GM19239 (cell line): ENCODE measurements around the gene CPM.
"Not testable (repeated sequence)": the region's sequence is repeated elsewhere in the genome, so short reads cannot be mapped to it uniquely, and the experiment has no call there.

Experiments used
- DNase-seq: peaks from one replicate; pipeline ENCODE4 v3.0.0; 2011; ENCODE audit warnings: low spot score; ENCODE audit not compliant: insufficient read length
- FAIRE-seq: peaks from 2 replicates; lab custom pipeline; 2011; peaks lifted over from hg19 to GRCh38; lab: Jason Lieb, UNC

CPM gene

DNA sequence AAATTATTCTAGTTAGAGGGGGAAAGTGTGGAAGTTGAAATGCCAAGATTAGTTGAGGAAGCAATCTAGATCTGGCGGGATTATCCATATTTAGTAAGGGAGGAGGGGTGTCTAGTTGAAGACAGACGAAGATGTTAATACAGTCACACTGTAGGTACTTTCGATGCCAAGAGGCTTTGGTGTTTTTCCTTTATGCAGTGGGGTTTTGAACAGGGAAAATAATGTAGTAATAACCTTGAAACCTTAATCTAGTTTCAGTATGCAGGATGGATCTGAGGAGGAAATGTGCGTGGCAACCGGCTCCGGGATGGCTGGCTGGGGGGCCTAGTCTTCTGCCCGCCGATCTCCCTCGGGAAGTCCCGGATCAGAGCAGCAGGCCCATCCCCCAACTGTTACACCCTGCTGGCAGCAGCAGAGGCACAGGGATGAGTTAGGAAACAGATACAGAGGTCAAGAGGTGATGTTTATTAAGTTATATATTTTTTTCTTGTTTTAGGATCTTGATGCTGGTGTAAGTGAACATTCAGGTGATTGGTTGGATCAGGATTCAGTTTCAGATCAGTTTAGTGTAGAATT, 97.5 kb downstream of the CPM start:
- FAIRE-seq (no peak), DNase-seq (no peak)

DNA sequence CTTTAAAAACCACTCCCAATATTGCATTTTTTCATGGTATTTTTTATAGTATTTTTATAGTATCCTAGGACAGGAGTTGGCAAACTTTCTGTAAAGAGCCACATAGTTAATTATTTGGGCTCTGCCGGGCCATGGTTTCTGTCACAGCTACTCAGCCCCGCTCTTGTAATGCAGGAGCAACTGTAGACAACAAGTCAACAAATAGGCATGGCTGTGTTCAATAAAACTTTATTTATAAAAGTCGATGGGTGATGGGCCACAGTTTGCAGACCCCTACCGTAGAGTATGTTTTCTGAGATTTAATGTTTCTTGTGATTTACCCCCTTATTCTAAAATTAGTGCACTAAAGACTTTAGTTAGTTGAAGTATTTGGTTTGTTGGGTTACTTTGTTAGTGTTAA, 99.5 kb downstream of the CPM start:
- no peak for FAIRE-seq
- DNase-seq: no peak

DNA sequence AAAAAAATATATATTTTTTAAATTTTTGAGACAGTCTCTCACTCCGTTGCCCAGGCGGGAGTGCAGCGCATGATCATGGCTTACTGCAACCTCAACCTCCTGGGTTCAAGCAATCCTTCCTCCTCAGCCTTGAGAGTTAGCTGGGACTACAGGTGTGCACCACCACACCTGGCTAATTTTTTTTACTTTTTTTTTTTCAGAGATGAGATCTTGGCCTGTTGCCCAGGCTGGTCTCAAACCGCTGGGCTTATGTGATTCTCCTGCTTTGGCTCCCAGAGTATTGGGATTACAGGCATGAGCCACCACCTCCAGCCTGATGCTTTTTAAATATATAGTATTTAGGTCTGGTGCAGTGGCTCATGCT, 100.5 kb downstream of the CPM start:
- DNase-seq (no peak), FAIRE-seq (no peak)

GRCh38 chr12:68831751-68832503, 101.0 kb downstream of the CPM start:
- FAIRE-seq (no peak), DNase-seq (no peak)

DNA sequence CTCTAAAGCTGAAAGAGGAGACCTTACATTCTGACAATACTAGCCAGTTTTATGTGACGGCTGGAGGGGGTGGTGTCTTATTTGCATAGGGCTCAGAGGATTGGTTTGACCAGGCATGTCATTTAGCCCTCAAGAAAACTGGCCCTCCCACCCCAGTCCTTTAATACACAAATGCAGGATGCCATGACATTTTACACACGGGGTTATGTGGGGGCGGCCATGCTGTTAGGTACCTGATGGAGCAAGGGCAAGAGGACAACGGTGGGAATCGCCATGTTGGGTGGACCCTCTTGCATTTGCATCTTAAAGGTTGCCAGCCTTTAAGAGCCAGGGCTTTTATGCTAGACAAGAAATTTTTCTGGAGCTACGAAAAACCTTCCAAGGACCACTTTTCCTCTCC, 101.7 kb downstream of the CPM start:
- no peak for FAIRE-seq
- DNase-seq: no peak

DNA sequence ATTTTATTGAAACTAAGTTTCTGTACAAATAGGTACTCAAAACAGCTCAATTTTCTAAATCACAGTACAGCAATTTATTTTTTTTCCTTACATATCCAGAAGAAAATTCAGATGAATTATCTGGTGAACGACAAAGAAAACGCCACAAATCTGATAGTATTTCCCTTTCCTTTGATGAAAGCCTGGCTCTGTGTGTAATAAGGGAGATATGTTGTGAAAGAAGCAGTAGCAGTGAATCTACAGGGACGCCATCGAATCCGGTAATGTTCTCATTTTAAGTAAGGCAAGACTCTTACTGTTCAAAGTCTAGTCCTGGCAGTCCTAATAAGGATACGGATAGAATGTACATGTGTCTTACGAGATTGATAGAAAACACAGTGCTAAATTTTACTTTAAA, 104.3 kb downstream of the CPM start:
- FAIRE-seq (no peak), DNase-seq (no peak)

GRCh38 chr12:68827895-68828671, 104.9 kb downstream of the CPM start:
- FAIRE-seq (no peak), DNase-seq (no peak)

DNA sequence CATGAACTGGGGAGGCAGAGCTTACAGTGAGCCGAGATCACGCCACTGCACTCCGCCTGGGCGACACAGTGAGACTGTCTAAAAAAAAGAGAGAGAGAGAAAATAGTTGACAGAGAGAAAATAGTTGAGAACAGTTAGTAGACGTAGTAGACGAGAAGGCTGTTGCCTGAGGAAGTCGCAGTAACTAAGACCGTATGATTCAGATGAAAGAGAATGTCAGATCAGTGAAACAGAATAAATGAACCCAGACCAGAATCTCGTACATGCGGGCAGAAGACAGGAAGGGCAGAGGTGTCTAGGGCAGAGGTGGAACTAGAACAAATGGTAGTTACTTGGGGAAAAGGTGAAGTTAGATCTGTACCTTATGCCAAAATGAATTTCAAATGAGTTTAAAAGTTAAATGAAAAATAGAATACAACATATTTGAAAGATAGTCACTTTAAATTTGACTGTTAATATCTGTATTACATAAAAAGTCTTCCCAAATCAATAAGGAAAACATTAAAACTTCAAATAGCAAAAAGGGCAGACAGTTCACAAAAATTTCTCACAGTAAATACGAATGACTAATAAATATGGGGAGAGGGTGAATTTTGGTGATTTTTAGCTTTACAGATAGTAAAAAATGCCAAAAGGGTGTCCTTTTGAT, 107.3 kb downstream of the CPM start:
- DNase-seq (no peak), FAIRE-seq (no peak)

GRCh38 chr12:68824597-68825250, 108.2 kb downstream of the CPM start:
- FAIRE-seq (no peak), DNase-seq (no peak)

DNA sequence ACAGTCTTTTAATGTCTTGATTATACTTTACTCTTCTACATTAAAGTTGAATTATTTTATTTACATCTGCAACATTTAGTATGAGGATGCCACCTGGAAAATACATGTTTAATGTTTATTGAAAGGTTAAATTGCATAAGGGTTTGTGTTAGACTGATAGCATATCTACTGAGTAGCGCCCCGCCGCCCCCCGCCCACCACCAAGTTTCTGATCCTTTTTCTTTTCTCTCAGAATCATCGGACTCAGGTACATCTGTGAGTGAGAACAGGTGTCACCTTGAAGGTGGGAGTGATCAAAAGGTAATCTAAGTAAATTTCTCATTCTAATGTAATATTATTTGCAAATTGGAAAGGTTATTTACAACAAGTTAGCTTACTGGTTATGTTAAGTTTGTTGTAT, 108.8 kb downstream of the CPM start:
- DNase-seq (no peak), FAIRE-seq (no peak)

DNA sequence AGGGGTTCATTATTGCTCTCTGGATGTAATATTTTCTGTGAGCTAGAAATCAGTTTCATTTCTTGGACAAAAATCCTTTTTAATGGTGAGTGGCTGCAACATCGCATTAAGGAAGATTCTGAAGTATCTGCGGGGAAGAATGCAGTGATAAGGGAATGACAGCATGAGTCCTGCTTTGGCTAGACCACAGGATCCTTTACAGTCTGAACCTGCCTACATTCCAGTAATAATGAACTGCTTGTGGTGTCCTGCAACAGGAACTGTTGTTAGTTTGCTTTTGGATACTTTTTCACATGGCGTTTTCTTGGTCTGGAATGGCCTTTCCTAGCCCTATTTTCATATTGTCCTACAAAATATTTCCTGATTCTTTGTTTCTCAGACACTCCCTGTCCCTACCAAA, 109.3 kb downstream of the CPM start:
- DNase-seq: no peak
- FAIRE-seq: no peak

DNA sequence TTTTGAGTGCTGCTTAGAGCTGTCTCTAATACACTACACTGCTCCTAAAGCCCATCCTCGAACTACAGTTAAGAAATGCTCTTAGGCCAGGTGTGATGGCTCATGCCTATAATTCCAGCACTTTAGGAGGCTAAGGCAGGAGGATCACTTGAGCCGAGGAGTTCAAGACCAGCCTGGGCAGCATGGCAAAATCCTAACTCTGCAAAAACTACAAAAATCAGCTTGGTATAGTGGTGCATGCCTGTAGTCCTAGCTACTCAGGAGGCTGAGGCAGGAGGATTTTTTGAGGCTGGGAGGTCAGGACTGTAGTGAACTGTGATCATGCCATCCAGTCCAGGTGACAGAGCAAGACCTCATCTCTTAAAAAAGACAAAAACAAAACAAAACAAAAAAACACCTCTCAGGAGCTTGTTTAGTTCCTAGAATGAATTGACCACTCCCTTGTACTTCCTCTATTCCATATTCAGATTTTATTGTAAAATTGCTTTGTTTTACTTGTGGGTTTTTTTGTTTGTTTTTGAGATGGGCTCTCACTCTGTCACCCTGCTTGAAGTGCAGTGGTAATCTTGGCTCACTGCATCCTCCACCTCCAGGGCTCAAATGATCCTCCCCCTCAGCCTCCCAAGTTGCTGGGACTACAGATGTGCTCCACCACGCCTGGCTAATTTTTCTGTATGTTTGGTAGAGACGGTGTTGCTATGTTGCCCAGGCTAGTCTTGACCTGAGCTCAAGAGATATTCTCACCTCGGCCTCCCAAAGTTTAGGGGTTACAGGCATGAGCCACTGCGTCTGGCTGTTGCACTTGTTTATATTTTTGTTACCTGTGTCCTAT, 111.4 kb downstream of the CPM start:
- DNase-seq (no peak), FAIRE-seq (no peak)

- not testable (repeated sequence) for DNase-seq, FAIRE-seq
Measured at GRCh38 chr12:68819481-68819880, 113.5 kb downstream of the CPM start.

- FAIRE-seq (no peak), DNase-seq (no peak)
Measured at GRCh38 chr12:68815928-68816800, 116.8 kb downstream of the CPM start.

GRCh38 chr12:68815232-68815927, 117.6 kb downstream of the CPM start:
- FAIRE-seq: no peak
- no peak for DNase-seq

DNA sequence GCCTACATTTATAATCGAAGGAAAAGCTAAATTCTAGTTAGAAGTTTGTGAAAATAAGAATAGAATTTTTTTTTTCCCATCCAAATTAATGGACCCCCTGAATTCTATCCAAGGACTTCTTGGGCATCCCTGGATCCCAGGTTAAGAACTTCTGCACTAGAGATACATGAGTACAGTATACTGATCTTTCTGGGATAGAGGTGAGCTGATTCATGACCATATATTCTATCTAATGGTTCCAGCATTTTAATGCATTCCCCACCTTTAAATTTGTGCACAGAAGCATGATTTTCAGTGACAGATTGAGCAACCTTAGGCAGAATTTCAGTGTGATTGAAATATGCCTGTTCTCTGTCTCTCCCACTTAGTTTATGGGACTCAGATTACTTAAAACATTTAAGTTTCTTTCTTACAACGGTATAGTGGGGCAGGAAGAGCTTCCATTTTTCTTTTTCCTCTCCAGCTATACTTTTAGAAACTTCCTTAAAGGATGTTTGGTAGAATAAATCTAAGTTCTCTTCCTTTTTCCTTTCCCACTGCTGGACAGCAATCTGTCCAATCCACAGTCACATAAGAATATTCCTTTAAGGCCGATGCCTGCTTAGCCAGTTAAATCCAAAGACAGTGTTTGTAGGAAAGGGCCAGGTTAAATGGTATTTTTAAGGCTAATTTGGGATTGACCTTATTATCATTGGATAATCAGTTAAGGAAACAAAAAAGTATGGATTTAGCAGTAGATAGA, 118.3 kb downstream of the CPM start:
- FAIRE-seq (no peak), DNase-seq (no peak)

DNA sequence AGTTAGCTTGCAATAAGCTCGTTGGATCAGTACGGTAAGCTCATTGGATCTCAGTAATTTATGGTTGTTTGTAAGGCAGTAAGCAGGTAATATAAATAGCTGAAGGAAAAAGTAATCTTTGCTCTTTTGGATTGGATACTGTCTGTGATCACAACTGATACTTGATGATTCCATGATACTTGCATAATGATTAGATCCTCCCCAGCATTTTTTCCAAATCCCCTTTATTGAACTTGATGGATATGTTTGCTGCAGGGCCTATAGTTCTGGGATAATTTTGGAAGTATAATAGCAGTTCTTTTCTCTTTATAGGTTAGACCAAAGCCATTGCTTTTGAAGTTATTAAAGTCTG, 119.8 kb downstream of the CPM start:
- FAIRE-seq (no peak), DNase-seq (no peak)
